VCaP (cell line): ENCODE data around the gene PLPPR2.

Experiments
- H3K27ac ChIP-seq: fragments of 450-650 bp; 2 replicates; pipeline ENCODE4 v1.5.1; 2017
- CTCF ChIP-seq: fragments of 450-650 bp; conservative IDR thresholded peaks from 2 replicates; pipeline ENCODE4 v1.5.1; 2017; ENCODE audit warnings: mild to moderate bottlenecking, moderate library complexity

PLPPR2 gene

DNA sequence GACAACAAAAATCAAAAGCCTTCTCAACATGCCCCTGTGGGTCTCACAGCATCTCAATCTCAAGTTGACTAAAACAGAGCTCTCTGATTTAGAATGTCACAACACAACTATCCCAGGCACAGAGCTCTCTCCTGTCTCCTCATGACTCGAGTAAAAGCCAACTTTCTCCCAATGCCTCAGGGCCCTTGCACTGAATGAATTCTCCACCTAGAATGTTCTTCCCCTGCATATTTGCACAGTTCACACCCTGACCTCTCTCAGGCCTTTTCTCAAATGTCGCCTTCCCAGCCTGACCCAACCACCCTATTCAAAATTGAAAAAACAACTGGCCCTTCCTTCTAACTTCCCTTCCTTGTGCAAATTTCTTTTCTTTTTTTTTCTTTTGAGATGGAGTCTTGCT, 15.5 kb downstream of the PLPPR2 start:
- TF ChIP-seq CTCF: no peak
- H3K27ac ChIP-seq: no peak overlapping the region

DNA sequence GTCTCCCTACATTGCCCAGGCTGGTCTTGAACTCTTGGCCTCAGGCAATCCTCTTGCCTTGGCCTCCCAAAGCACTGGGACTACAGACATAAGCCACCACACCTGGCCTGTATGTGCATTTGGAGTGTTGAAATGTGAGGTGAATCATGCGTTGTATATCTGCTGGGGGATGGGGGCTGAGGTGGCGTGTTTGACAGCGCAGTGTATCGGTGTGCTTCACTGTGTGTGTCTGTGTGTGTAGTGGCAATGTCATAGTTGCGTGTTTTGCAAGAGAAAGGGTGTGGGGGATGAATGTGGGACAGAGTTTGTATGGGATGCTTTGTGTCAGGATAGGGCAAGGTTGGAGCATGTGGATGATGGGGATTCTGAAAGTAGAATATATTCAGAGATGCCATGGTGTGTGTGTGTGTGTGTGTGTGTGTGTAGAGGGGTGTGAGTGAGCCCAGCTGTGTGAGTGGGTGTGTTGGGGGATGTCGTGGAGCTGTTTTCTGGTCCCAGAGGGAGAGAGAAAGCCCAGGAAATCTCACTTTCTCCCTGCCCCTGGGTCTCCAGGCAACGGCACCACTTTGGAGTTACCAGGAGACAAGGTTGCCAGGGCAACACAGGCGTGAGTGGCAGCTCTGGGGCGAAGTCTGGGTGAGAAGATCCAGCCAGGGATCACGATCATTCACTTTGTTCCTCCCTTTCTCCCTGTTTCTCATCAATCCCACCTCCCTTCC, 18.1 kb downstream of the PLPPR2 start:
- TF ChIP-seq CTCF: no peak
- H3K27ac ChIP-seq: peak overlapping the region; percentile 93

GRCh38 chr19:11373885-11374432, 18.7 kb downstream of the PLPPR2 start:
- peak overlapping the region; percentile 93 for H3K27ac ChIP-seq
- TF ChIP-seq CTCF: no peak

GRCh38 chr19:11374433-11375142, 19.4 kb downstream of the PLPPR2 start, which contains the start of gene SWSAP1:
Gene SWSAP1, plus strand, starts transcription at chr19:11374666. Its CDS starts 15 bp downstream, at chr19:11374681.
- H3K27ac ChIP-seq: peak within 1 kb of the TSS; percentile 93
- TF ChIP-seq CTCF: no peak

DNA sequence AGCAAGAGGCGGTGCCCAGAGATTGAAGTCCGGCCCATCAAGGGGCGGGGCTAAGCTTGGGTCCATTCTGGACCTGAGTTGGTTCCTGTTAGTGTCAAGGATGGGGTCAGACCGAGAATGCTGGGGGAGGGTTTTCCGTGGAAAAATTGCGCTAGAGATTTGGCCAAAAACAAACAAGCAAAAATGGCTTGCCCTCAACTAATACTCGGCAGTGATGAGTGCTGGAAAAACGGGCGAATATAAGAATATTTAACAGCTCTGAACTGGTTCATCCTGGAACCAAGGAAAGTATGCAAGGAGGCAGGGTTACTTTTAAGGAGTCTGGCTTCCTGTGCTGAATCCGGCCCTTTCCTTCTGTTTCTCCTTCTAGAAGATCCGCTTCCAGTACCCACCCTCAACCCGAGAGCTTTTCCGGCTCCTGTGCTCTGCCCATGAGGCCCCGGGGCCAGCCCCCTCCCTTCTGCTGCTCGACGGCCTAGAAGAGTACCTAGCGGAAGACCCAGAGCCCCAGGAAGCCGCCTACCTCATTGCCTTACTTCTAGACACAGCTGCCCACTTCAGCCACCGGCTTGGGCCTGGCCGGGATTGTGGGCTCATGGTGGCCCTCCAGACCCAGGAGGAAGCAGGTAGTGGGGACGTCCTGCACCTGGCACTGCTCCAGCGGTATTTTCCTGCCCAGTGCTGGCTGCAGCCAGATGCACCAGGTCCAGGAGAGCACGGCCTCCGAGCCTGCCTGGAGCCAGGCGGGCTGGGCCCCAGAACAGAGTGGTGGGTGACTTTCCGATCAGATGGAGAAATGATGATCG, 20.1 kb downstream of the PLPPR2 start:
- TF ChIP-seq CTCF: no peak
- H3K27ac ChIP-seq: peak overlapping the region; percentile 93

DNA sequence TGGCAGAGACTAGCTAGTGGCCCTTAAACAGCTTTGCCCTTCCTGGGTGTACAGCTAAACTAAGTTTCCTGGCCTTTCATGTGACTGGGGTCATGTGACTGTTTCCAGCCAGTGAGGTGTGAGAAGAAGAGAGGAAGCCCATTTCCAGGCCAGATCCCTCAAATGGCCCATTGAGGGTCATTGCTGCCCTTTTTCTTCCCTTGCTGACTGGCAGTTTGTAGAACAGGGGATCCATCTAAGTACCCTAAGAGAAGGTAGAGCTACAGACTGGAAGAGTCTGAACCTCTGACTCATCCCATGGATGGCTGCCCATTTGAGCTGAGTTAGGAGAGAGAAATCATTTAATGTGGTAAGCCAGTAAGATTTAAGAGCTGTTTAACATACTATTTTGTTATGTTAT, 22.0 kb downstream of the PLPPR2 start:
- H3K27ac ChIP-seq: peak overlapping the region; percentile 93; the same call in 1 of the 2 replicates
- no peak for TF ChIP-seq CTCF

DNA sequence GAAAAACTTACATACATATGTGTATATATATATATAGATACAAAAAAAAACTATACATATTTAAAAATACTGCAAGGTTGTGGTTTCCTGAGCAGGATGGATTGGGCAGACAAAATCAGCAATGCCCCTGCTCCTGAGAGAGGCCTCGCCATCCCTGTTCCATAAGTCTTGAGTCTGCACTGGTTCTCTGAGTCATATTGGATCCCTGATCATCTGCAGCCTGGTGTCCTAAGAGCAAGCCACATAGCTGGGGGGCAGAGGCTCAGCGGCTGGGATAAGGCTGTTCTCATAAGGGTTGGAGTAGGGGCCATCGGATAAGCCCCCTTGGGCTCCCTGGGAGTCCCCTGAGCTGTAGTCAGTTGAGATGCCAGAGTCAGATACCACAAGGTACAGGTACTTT, 22.5 kb downstream of the PLPPR2 start:
- no peak for TF ChIP-seq CTCF
- H3K27ac ChIP-seq: no peak overlapping the region
